ENCODE results near the gene UQCRQ.

DNA sequence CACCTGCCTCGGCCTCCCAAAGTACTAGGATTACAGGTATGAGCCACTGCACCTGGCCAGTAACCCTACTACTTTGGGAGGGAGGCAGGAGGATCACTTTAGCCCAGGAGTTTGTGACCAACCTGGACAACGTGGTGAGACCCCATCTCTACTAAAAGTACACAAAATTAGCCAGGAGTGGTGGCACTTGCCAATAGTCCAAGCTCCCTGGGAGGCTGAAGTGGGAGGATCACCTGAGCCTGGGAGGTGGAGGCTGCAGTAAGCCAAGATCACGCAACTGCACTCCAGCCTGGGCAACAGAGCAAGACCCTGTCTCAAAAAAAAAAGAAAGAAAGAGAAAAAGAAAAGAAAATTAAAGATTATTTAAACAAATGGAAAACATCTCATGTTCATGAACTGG lies 10.4 kb upstream of the UQCRQ start:
- TF ChIP-seq, protein P1, sequence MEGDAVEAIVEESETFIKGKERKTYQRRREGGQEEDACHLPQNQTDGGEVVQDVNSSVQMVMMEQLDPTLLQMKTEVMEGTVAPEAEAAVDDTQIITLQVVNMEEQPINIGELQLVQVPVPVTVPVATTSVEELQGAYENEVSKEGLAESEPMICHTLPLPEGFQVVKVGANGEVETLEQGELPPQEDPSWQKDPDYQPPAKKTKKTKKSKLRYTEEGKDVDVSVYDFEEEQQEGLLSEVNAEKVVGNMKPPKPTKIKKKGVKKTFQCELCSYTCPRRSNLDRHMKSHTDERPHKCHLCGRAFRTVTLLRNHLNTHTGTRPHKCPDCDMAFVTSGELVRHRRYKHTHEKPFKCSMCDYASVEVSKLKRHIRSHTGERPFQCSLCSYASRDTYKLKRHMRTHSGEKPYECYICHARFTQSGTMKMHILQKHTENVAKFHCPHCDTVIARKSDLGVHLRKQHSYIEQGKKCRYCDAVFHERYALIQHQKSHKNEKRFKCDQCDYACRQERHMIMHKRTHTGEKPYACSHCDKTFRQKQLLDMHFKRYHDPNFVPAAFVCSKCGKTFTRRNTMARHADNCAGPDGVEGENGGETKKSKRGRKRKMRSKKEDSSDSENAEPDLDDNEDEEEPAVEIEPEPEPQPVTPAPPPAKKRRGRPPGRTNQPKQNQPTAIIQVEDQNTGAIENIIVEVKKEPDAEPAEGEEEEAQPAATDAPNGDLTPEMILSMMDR (IDR thresholded peaks at IDR 0.05) = no peak
- no peak for TF ChIP-seq POLR2A (IDR thresholded peaks at IDR 0.05)

Data from thyroid gland (tissue), 4 donors.